ENCODE measurements around the gene TRAF1.

Gene TRAF1

DNA sequence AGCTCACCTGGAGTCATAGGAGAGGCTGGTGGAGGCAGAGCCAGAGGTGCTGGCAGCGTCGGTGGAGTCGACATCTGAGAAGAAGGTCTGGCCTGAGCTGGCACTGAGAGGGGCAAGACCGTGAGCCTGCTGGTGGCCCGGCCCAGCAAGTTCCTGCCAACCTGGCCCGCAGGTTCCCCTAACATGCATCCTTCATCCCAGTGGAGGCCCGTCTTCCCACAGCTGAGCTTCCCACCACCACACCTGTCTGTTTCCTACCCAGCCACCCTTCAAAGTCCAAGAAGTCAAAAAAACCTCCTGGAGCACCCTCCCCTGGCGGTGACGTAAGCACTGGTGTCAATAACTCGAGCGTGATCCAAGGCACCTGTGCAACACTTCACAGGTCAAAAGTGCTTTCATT is 66.5 kb downstream of the TRAF1 start:
- POLR2A ChIA-PET = no interaction called here
- CTCF ChIA-PET = no interaction called here
- no peak for DNase-seq (ENCODE audit: low read depth, low spot score)
- TF ChIP-seq, protein P1, sequence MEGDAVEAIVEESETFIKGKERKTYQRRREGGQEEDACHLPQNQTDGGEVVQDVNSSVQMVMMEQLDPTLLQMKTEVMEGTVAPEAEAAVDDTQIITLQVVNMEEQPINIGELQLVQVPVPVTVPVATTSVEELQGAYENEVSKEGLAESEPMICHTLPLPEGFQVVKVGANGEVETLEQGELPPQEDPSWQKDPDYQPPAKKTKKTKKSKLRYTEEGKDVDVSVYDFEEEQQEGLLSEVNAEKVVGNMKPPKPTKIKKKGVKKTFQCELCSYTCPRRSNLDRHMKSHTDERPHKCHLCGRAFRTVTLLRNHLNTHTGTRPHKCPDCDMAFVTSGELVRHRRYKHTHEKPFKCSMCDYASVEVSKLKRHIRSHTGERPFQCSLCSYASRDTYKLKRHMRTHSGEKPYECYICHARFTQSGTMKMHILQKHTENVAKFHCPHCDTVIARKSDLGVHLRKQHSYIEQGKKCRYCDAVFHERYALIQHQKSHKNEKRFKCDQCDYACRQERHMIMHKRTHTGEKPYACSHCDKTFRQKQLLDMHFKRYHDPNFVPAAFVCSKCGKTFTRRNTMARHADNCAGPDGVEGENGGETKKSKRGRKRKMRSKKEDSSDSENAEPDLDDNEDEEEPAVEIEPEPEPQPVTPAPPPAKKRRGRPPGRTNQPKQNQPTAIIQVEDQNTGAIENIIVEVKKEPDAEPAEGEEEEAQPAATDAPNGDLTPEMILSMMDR (IDR thresholded peaks at IDR 0.05; ENCODE audit: insufficient read depth, low read length, missing control alignments) = no peak
- no peak overlapping the region for H3K4me3 ChIP-seq (ENCODE audit: low read depth, low read length)

DNA sequence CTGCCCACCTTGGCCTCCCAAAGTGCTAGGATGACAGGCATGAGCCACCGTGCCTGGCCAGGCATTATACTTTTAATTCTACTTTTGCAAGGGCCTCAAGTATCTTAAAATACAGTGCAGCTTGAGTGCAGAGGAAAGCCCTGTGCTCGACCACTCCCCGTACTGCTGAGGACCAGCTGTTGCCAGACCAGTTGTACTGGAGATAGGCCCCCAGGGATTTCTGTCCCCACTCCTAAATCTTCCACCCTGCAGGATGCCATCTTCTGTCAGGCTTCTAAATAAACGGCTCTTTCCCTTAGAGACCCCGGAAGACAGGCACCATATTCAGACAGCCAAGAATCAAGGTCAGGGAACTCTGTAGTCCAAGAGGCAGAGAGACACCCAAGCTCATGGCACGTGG is 67.2 kb downstream of the TRAF1 start:
- no peak overlapping the region for H3K4me3 ChIP-seq (ENCODE audit: low read depth, low read length)
- no peak for DNase-seq (ENCODE audit: low read depth, low spot score)
- TF ChIP-seq, protein P1 (IDR thresholded peaks at IDR 0.05; ENCODE audit: insufficient read depth, low read length, missing control alignments) = no peak
- ChIA-PET POLR2A (no interaction called here), CTCF (interaction anchor here (0.7 kb wide), 1 partner anchor 11 kb away, joined by 3 read pairs; no protein-coding TSS in a partner anchor)

GRCh38 chr9:120857902-120858301 is 68.7 kb downstream of the TRAF1 start:
- ChIA-PET POLR2A (no interaction called here), CTCF (interaction anchor here (1.4 kb wide), 1 partner anchor 8 kb away, joined by 3 read pairs; no protein-coding TSS in a partner anchor)
- DNase-seq (ENCODE audit: low read depth, low spot score) = no peak
- TF ChIP-seq, protein P1 (IDR thresholded peaks at IDR 0.05; ENCODE audit: insufficient read depth, low read length, missing control alignments) = no peak
- no peak overlapping the region for H3K4me3 ChIP-seq (ENCODE audit: low read depth, low read length)

DNA sequence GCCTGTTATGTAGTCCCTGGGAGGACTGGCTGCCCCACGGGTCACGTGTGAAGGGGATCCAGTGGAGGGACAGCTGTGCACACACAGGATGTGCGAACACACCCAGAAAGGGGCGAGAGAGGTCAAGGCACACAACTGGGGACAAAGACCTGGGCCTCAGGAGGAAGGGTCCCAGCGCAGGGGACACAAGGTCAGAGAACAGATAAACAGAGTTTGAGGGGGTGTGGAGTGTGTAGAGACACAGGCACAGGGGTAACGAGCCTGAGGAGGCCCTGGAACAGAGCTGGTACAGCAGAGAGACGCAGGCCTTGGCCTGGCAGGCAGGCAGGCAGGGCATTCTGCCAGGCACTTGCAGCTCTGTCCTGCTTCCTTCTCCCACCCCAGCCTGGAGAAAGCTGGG is 69.1 kb downstream of the TRAF1 start:
- POLR2A ChIA-PET = no interaction called here
- DNase-seq (ENCODE audit: low read depth, low spot score) = no peak
- H3K4me3 ChIP-seq (ENCODE audit: low read depth, low read length) = no peak overlapping the region
- TF ChIP-seq, protein P1 (IDR thresholded peaks at IDR 0.05; ENCODE audit: insufficient read depth, low read length, missing control alignments) = no peak
- CTCF ChIA-PET = interaction anchor here (1.4 kb wide), 1 partner anchor 9 kb away, joined by 3 read pairs; no protein-coding TSS in a partner anchor

- ChIA-PET POLR2A (no interaction called here), CTCF (no interaction called here)
- TF ChIP-seq, protein P1 (IDR thresholded peaks at IDR 0.05; ENCODE audit: insufficient read depth, low read length, missing control alignments) = no peak
- no peak overlapping the region for H3K4me3 ChIP-seq (ENCODE audit: low read depth, low read length)
- DNase-seq (ENCODE audit: low read depth, low spot score) = no peak
These were observed 69.9 kb downstream of the TRAF1 start for GRCh38 chr9:120856700-120857099.

GRCh38 chr9:120855827-120856670 is 70.5 kb downstream of the TRAF1 start:
- POLR2A ChIA-PET = no interaction called here
- no peak overlapping the region for H3K4me3 ChIP-seq (ENCODE audit: low read depth, low read length)
- CTCF ChIA-PET = interaction anchor here (0.9 to 1.2 kb wide), 2 partner anchors 8 to 12 kb away, joined by 3 read pairs; no protein-coding TSS in a partner anchor
- TF ChIP-seq, protein P1 (IDR thresholded peaks at IDR 0.05; ENCODE audit: insufficient read depth, low read length, missing control alignments) = no peak
- no peak for DNase-seq (ENCODE audit: low read depth, low spot score)

Measured in AG04449 (cell line).